ENCODE results near the gene NKAPL. TPM values are rescaled to one million over a fixed set of nuclear protein-coding genes. Genes with fewer than 3 reads are reported as not detected.

The NKAPL gene
- total and polyA plus RNA-seq, 2 of the 13 experiments (the other 11 are each of a cell fraction or from before 2014, with no cell fraction given), result not detected

GRCh38 chr6:28266962-28267694 is 8.0 kb downstream of the NKAPL start, which contains the start of gene ZSCAN26 (continued):
- TF ChIP-seq, protein P1, sequence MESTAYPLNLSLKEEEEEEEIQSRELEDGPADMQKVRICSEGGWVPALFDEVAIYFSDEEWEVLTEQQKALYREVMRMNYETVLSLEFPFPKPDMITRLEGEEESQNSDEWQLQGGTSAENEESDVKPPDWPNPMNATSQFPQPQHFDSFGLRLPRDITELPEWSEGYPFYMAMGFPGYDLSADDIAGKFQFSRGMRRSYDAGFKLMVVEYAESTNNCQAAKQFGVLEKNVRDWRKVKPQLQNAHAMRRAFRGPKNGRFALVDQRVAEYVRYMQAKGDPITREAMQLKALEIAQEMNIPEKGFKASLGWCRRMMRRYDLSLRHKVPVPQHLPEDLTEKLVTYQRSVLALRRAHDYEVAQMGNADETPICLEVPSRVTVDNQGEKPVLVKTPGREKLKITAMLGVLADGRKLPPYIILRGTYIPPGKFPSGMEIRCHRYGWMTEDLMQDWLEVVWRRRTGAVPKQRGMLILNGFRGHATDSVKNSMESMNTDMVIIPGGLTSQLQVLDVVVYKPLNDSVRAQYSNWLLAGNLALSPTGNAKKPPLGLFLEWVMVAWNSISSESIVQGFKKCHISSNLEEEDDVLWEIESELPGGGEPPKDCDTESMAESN (CRISPR knock-in tag; conservative IDR thresholded peaks at IDR 0.05), result peak; percentile 88
- TF ChIP-seq ZNF746 (CRISPR knock-in tag; IDR thresholded peaks at IDR 0.05), result peak; percentile 72
- TF ChIP-seq ZNF143 (CRISPR knock-in tag; IDR thresholded peaks at IDR 0.05), result no peak
- peak; percentile 64; the same call in 1 of the 2 replicates for TF ChIP-seq KLF15 (CRISPR knock-in tag; IDR thresholded peaks at IDR 0.05; ENCODE audit: borderline replicate concordance)
- peak; percentile 77; the same call in 1 of the 2 replicates for TF ChIP-seq TOE1 (CRISPR knock-in tag; IDR thresholded peaks at IDR 0.05)
- no peak for TF ChIP-seq SMAD3 (CRISPR knock-in tag; IDR thresholded peaks at IDR 0.05)

GRCh38 chr6:28267695-28268059 is 8.6 kb downstream of the NKAPL start:
- H4K20me1 ChIP-seq (ENCODE audit: insufficient read depth, low read length), result no peaks in the 10 kb centered on the region
- 0 out of 2 replicates have a peak, but pooled peaks have one; percentile 4 for TF ChIP-seq NCOR1 (IDR thresholded peaks at IDR 0.05; ENCODE audit: borderline replicate concordance, low read length)
- no peak for TF ChIP-seq ZSCAN9 (CRISPR knock-in tag; IDR thresholded peaks at IDR 0.05; ENCODE audit: borderline replicate concordance)
- TF ChIP-seq ONECUT2 (CRISPR knock-in tag; IDR thresholded peaks at IDR 0.05), result no peak
- peak; percentile 41; the same call in 1 of the 2 replicates for TF ChIP-seq LCORL (IDR thresholded peaks at IDR 0.05)
- TF ChIP-seq LCORL (CRISPR knock-in tag; IDR thresholded peaks at IDR 0.05), result no peak
- H3K4me2 ChIP-seq (ENCODE audit: low read depth, low read length), result peak overlapping the region; percentile 80
- WGBS (ENCODE audit: low lambda C conversion rate), result 1% methylated on average over 1 of the region's 1 CpG
- ChIA-PET POLR2A (interaction anchor here (0.7 to 3.2 kb wide), 20 partner anchors 10 to 595 kb away, joined by 3 to 67 read pairs (median 10); partner anchors contain the start of genes PGBD1, ZKSCAN3, ZKSCAN4 and ZKSCAN8), CTCF (ENCODE audit: low intra/inter-chr PET ratio, low total read pairs) (no interaction called here)
- peaks cover 0 to 7% of the 10 kb centered on the region in 2 experiments; a peak in 2 of 5 replicates for H3K27me3 ChIP-seq (ENCODE audit: control insufficient read depth in 1 of 2, insufficient read depth in 2 of 2, low read length in 2 of 2)
- H3K9me3 ChIP-seq (ENCODE audit: low read length), result no peaks in the 10 kb centered on the region
- FAIRE-seq (no peak), DNase-seq (ENCODE audit: low spot score) (no peak), ATAC-seq (no peak)
- peak overlapping the region; percentile 91 for H2AFZ ChIP-seq (ENCODE audit: low read length)
- peak overlapping the region; percentile 80 for H3K9ac ChIP-seq (ENCODE audit: insufficient read depth, low read depth, low read length)
- peaks cover 19% of the 10 kb centered on the region for H3K79me2 ChIP-seq (ENCODE audit: insufficient read depth, low read length)
- in situ Hi-C loops (cut with HindIII; ENCODE audit: extremely low pct_ligation_motif_present, low pct_unique_long_range_greater_than_20kb), result no loop called here
- H3K36me3 ChIP-seq (replicated peaks in 1 of 2; ENCODE audit: control insufficient read depth in 1 of 2, insufficient read depth in 2 of 2, low read length in 2 of 2), result peaks cover 6 to 11% of the 10 kb centered on the region in 2 experiments
- intact Hi-C loops (cut with micrococcal nuclease; ENCODE audit: unreplicated experiment), result loop anchor here (1.0 to 5.0 kb wide), 8 partner anchors 15 to 143 kb away; partner anchors contain the start of genes ZKSCAN4, ZKSCAN8, ZSCAN12 and ZSCAN16
- peaks cover 26% of the 10 kb centered on the region for H3K4me1 ChIP-seq (ENCODE audit: insufficient read depth, low read length)
- peak overlapping the region; percentile 51 for H3K27ac ChIP-seq (ENCODE audit: extremely low read length, insufficient read depth, low read length)
- H3K4me3 ChIP-seq (replicated peaks in 1 of 3; ENCODE audit: insufficient read depth in 1 of 3, low read depth in 2 of 3, low read length in 3 of 3), result peak overlapping the region; percentile 85 to 91 (median 87)
- TSS peak; percentile 75 for BruUV-seq (replicated peaks)

Data from HepG2 (cell line).